Right cardiac atrium (tissue), 5 donors: ENCODE measurements around the gene LDB2. TPM values are rescaled to one million over a fixed set of nuclear protein-coding genes. Genes with fewer than 3 reads are reported as not detected.

Source experiments
- ATAC-seq, 2 donors: fragments of 200-7000 bp; cut with Tn5 transposase; one replicate each; pipeline versions ENCODE4 v1.8.0 to v1.9.1; 2020; ENCODE audit warnings: moderate library complexity in 2 of 2, mild to moderate bottlenecking in 1 of 2
- DNase-seq, 3 donors: peaks; one replicate each; pipeline ENCODE4 v3.0.0-alpha.2; 2020
- H3K27ac ChIP-seq: one replicate; pipeline ENCODE4 v1.5.1; 2013; ENCODE audit warnings: mild to moderate bottlenecking, low read length, control low read depth, moderate library complexity
- H3K27me3 ChIP-seq: one replicate; pipeline ENCODE4 v1.6.1; 2013; ENCODE audit not compliant: control insufficient read depth, insufficient read depth
- H3K4me1 ChIP-seq: one replicate; pipeline ENCODE4 v1.6.1; 2013; ENCODE audit warnings: low read length; ENCODE audit not compliant: control insufficient read depth, insufficient read depth
- H3K4me3 ChIP-seq: one replicate; pipeline ENCODE4 v1.5.1; 2013; ENCODE audit warnings: low read length, control low read depth
- H3K9me3 ChIP-seq: one replicate; pipeline ENCODE4 v1.6.1; 2013; ENCODE audit warnings: low read length; ENCODE audit not compliant: control insufficient read depth
- WGBS: extraction: QIAGEN DNeasy Blood & Tissue Kit; methylation state at CpG from one replicate; pipeline ENCODE4 v1.1.7; 2013; 5-methylcytosine and 5-hydroxymethylcytosine counted together
- intact Hi-C, 4 donors: fragments of 100-400 bp; cut with DNase I; formaldehyde crosslinking; loops; one replicate each; pipeline versions ENCODE4 v1.11.0 to v1.14.0; 2022 to 2023
- polyA plus RNA-seq: library from polyadenylated mRNA; stranded (reverse); fragments of 200-250 nt; gene quantifications from one replicate; pipeline ENCODE4 v1.2.3, GENCODE V29; 2013
- total RNA-seq, 4 donors: library from RNA; stranded (reverse); fragmentation: NEBNext Ultra II Directional; extraction: Animal tissue kit (Norgen Biotek cat#: 25700); gene quantifications; one replicate each; pipeline ENCODE4 v1.2.1, GENCODE V29; 2021
- donor health status: healthy with polysubstance abuse.
- donor health status: DM: no; HTN: yes; CAD: no.
- donor health status: DM: no; HTN: no; CAD: no.
- donor health status: DM: no; HTN: yes; CAD: no; lungs with severe emphysema.
- donor health status: DM: yes; HTN: yes; CAD: no.

Gene LDB2
- total and polyA plus RNA-seq, 5 donors, result 41.0 to 70.6 (median 46.8) TPM

DNA sequence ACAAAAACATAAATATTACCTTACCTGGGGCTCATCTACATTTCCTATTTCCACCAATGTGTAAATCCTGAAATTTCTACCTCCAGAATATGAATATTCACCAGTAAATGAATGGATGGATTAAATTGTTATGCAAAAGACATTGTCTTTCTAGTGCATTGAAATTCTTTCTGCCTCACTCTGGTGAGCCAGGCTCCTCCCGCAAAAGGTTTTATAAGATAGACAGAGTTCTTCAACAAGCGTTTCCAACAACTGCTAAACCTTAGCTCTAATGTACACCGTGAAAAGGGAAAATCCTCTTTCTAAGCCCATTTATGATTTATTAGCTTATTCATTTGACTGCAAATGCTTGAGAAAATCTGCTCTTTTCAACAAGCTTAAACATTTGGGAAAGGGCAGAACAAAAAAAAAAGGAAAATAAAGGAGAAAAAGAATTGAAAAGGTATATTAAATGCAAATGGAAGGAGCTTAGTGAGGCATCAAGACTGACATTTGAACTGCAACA is 72.0 kb downstream of the LDB2 start:
- Histone ChIP-seq H3K4me1 (no peaks in the 10 kb centered on the region), H3K27me3 (no peaks in the 10 kb centered on the region), H3K4me3 (no peak overlapping the region), H3K9me3 (no peaks in the 10 kb centered on the region), H3K27ac (no peak overlapping the region)
- intact Hi-C loops, result no loop called here
- no peak for ATAC-seq
- DNase-seq, result no peak
- WGBS, result 77% methylated on average over 3 of the region's 3 CpGs

GRCh38 chr4:16824278-16824806 is 74.1 kb downstream of the LDB2 start:
- Histone ChIP-seq H3K4me3 (no peak overlapping the region), H3K27ac (no peak overlapping the region), H3K4me1 (no peaks in the 10 kb centered on the region), H3K27me3 (no peaks in the 10 kb centered on the region), H3K9me3 (no peaks in the 10 kb centered on the region)
- WGBS, result 77% methylated on average over 4 of the region's 4 CpGs
- intact Hi-C loops, result no loop called here
- ATAC-seq (no peak), DNase-seq (no peak)

GRCh38 chr4:16820329-16820728 is 78.1 kb downstream of the LDB2 start:
- no peak overlapping the region for H3K27ac ChIP-seq
- intact Hi-C loops, result no loop called here
- H3K4me3 ChIP-seq, result no peak overlapping the region
- H3K9me3 ChIP-seq, result no peaks in the 10 kb centered on the region
- H3K27me3 ChIP-seq, result no peaks in the 10 kb centered on the region
- 26% methylated on average over 6 of the region's 6 CpGs for WGBS
- ATAC-seq (peak; percentile 83 to 95), DNase-seq (peak in 1 of 3 donors; percentile 25)
- peaks cover 2% of the 10 kb centered on the region for H3K4me1 ChIP-seq

DNA sequence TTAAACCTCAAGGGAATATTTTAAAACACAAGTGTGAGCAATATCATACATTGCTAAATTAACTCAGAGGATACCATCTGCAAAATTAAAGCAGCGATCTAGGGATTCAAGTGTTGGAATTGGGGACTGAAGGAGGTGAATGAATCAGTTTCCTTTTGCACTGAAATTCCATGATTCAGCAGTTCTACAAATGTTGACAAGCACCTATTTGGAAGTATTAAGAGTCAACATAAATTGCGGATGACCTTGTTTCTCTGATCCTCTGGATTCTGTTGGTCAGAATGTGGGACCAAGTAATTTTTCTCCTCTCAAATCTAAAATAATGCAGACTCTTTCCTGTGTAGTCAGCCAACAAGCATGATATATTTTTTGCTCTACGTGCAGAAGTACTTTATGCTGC is 78.8 kb downstream of the LDB2 start:
- no peak overlapping the region for H3K4me3 ChIP-seq
- WGBS, result 68% methylated on average over 3 of the region's 3 CpGs
- no peaks in the 10 kb centered on the region for H3K27me3 ChIP-seq
- H3K4me1 ChIP-seq, result peaks cover 2% of the 10 kb centered on the region
- H3K9me3 ChIP-seq, result no peaks in the 10 kb centered on the region
- DNase-seq (no peak), ATAC-seq (no peak)
- intact Hi-C loops, result no loop called here
- no peak overlapping the region for H3K27ac ChIP-seq

GRCh38 chr4:16818005-16818404 is 80.4 kb downstream of the LDB2 start:
- Histone ChIP-seq H3K4me3 (no peak overlapping the region), H3K9me3 (no peaks in the 10 kb centered on the region), H3K4me1 (peaks cover 2% of the 10 kb centered on the region), H3K27ac (peak overlapping the region; percentile 8), H3K27me3 (no peaks in the 10 kb centered on the region)
- ATAC-seq (no peak), DNase-seq (no peak)
- intact Hi-C loops, result no loop called here
- WGBS, result 79% methylated on average over 3 of the region's 3 CpGs

- 95% methylated on average over 1 of the region's 1 CpG for WGBS
- DNase-seq, result no peak
- ATAC-seq, result no peak
- Histone ChIP-seq H3K27me3 (no peaks in the 10 kb centered on the region), H3K4me3 (no peak overlapping the region), H3K9me3 (no peaks in the 10 kb centered on the region), H3K4me1 (peaks cover 2% of the 10 kb centered on the region), H3K27ac (no peak overlapping the region)
- intact Hi-C loops, result no loop called here
These were observed 81.2 kb downstream of the LDB2 start for GRCh38 chr4:16817286-16817685.

DNA sequence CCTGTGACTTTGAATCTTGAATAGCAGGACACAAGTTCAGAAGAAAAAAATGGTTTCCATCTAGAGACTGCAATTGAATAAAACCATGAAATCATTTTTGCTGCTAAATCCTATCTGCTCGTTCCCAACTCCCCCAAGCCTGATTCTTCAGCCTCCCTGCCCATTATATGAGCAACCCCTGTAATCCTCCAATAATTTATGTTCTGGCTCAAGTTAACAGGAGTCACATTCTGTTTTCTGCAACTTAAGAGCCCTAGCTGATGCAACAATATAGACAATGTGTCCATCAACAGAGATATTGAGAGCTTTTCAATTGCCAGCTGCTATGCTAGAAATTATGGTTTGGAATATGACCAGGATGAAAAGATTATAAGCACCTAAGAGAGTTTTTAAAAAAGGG is 84.1 kb downstream of the LDB2 start:
- Histone ChIP-seq H3K9me3 (no peaks in the 10 kb centered on the region), H3K4me3 (no peak overlapping the region), H3K4me1 (peaks cover 2% of the 10 kb centered on the region), H3K27me3 (no peaks in the 10 kb centered on the region), H3K27ac (no peak overlapping the region)
- WGBS, result 85% methylated on average over 1 of the region's 1 CpG
- DNase-seq, result no peak
- ATAC-seq, result no peak
- intact Hi-C loops, result no loop called here

DNA sequence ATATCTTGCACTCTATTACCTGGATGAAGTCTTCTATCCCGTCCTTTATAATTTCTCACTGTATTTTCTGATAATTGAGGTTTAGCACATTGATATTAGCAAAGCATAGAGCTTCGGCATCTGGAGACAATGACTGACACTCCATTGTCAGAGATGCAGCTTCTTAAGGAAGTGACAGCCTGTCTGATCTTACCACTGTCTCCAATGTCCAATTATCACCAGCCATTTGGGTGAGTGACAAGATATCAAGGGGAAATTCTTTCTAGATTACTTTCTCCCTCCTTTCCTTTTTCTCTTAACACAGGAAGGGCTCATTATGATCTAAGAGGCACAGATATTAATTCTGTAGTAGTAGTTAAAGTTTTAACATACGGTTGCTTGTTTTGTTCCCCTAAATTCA is 86.4 kb downstream of the LDB2 start:
- no peaks in the 10 kb centered on the region for H3K9me3 ChIP-seq
- H3K27ac ChIP-seq, result no peak overlapping the region
- H3K27me3 ChIP-seq, result no peaks in the 10 kb centered on the region
- DNase-seq (no peak), ATAC-seq (no peak)
- WGBS, result 65% methylated on average over 3 of the region's 3 CpGs
- intact Hi-C loops, result no loop called here
- no peaks in the 10 kb centered on the region for H3K4me1 ChIP-seq
- no peak overlapping the region for H3K4me3 ChIP-seq

DNA sequence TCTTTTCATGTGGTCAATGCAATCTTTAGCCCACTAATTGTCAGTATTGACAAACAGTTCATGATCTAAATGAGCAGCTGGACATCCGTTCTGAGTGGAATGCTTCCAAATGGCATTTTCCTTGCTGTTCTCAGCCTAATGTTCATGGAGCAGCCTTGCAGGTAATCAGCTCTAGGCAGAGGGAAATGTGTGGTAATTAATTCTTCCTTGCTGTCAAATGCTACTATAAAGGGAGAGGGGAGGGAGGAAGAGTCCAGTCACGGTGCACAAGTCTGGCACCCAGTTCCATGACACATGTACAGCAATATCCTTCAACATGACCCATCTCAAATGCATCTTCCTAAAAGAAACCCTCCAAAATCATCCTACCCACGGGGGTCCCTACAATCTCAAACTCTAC is 88.5 kb downstream of the LDB2 start:
- ATAC-seq (no peak), DNase-seq (no peak)
- Histone ChIP-seq H3K9me3 (no peaks in the 10 kb centered on the region), H3K4me3 (no peak overlapping the region), H3K4me1 (no peaks in the 10 kb centered on the region), H3K27ac (no peak overlapping the region), H3K27me3 (no peaks in the 10 kb centered on the region)
- intact Hi-C loops, result no loop called here
- 66% methylated on average over 3 of the region's 3 CpGs for WGBS

DNA sequence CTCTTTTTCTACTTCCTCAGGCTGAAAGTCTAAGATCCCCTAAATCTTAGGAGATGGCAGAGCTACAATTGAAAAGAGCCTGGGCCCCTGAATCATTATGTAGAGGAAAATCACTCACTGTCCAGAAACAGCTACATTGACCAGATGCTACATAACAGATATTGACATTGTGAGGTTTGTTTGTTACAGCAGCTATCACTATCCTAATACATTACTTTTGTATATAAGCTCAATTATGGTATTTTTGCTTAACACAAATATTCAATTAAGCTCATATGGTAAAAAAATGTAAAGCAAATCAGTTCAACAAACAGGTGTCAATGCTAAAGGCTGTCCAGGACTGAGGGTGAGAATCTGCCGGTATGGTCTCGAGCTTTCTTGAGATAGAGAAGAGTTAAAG is 89.4 kb downstream of the LDB2 start:
- Histone ChIP-seq H3K4me3 (no peak overlapping the region), H3K4me1 (no peaks in the 10 kb centered on the region), H3K9me3 (no peaks in the 10 kb centered on the region), H3K27ac (no peak overlapping the region), H3K27me3 (no peaks in the 10 kb centered on the region)
- DNase-seq (no peak), ATAC-seq (no peak)
- 98% methylated on average over 2 of the region's 2 CpGs for WGBS
- intact Hi-C loops, result no loop called here

- DNase-seq (no peak), ATAC-seq (no peak)
- Histone ChIP-seq H3K4me1 (no peaks in the 10 kb centered on the region), H3K27me3 (no peaks in the 10 kb centered on the region), H3K27ac (no peak overlapping the region), H3K9me3 (no peaks in the 10 kb centered on the region), H3K4me3 (no peak overlapping the region)
- intact Hi-C loops, result no loop called here
These were observed 91.1 kb downstream of the LDB2 start for GRCh38 chr4:16807355-16807754.

DNA sequence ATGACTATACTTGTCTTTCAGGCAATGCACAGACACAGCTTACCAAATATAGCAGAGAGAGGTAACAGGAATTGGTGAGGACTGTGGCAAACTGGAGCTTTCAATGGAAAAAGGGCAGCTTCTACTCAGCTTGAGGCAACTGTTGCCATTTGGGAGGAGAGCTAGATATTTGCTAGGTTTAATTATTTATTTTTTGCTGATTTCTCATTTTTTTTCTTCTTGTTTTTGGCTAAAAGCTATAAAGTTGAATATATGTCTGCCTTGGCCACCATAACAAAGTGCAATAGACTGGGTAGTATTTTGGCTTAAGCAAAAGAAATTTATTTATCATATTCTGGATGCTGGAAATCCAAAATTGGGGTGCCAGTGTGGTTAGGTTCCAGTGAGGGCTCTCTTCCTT is 93.9 kb downstream of the LDB2 start:
- ATAC-seq, result no peak
- no peak for DNase-seq
- intact Hi-C loops, result no loop called here

More for the DNA sequence above, 93.9 kb downstream of the LDB2 start:
- Histone ChIP-seq H3K27ac (no peak overlapping the region), H3K4me3 (no peak overlapping the region), H3K4me1 (peaks cover 1% of the 10 kb centered on the region), H3K27me3 (no peaks in the 10 kb centered on the region), H3K9me3 (no peaks in the 10 kb centered on the region)
